ENCODE measurements around the gene SGMS1. TPM values are rescaled to one million over a fixed set of nuclear protein-coding genes. Genes with fewer than 3 reads are reported as not detected.

The SGMS1 gene
- total RNA-seq, 4 donors from 2014 or later: 64.3 to 132 (median 87.0) TPM

GRCh38 chr10:50395271-50395670 is 228.5 kb downstream of the SGMS1 start:
- 90% methylated on average over 1 of the region's 1 CpG for WGBS
- TF ChIP-seq CTCF (IDR thresholded peaks at IDR 0.05) (no peak), POLR2AphosphoS5 (IDR thresholded peaks at IDR 0.05) (peak in 1 of 2 donors; percentile 34), EP300 (IDR thresholded peaks at IDR 0.05) (no peak)
- DNase-seq (ENCODE audit: extremely low spot score): no peak

GRCh38 chr10:50394832-50395231 is 228.9 kb downstream of the SGMS1 start:
- WGBS: 73% methylated on average over 3 of the region's 3 CpGs
- intact Hi-C loops (cut with DNase I): no loop called here
- TF ChIP-seq EP300 (IDR thresholded peaks at IDR 0.05) (no peak), POLR2AphosphoS5 (IDR thresholded peaks at IDR 0.05) (no peak), CTCF (IDR thresholded peaks at IDR 0.05) (no peak), POLR2A (IDR thresholded peaks at IDR 0.05; ENCODE audit: low read depth) (no peak)
- Histone ChIP-seq H3K36me3 (no peaks in the 10 kb centered on the region), H3K27me3 (no peaks in the 10 kb centered on the region), H3K27ac (replicated peaks in 1 of 4) (no peak overlapping the region), H3K4me1 (peaks cover 12 to 24% (median 15%) of the 10 kb centered on the region in 4 donors), H3K4me3 (no peak overlapping the region), H3K9me3 (no peaks in the 10 kb centered on the region)
- DNase-seq (ENCODE audit: extremely low spot score): no peak

More at GRCh38 chr10:50395271-50395670, 228.5 kb downstream of the SGMS1 start:
- Histone ChIP-seq H3K4me1 (peaks cover 12 to 24% (median 15%) of the 10 kb centered on the region in 4 donors), H3K9me3 (no peaks in the 10 kb centered on the region), H3K36me3 (no peaks in the 10 kb centered on the region), H3K27ac (replicated peaks in 1 of 4) (no peak overlapping the region), H3K27me3 (no peaks in the 10 kb centered on the region), H3K4me3 (no peak overlapping the region)
- intact Hi-C loops (cut with DNase I): no loop called here

GRCh38 chr10:50393784-50394467 is 229.8 kb downstream of the SGMS1 start:
- peaks cover 12 to 24% (median 15%) of the 10 kb centered on the region in 4 donors for H3K4me1 ChIP-seq
- TF ChIP-seq POLR2AphosphoS5 (IDR thresholded peaks at IDR 0.05): no peak
- no peak for TF ChIP-seq CTCF (IDR thresholded peaks at IDR 0.05)
- TF ChIP-seq EP300 (IDR thresholded peaks at IDR 0.05): no peak
- no peak for TF ChIP-seq POLR2A (IDR thresholded peaks at IDR 0.05; ENCODE audit: low read depth)
- 87% methylated on average over 6 of the region's 6 CpGs for WGBS

GRCh38 chr10:50392966-50393718 is 230.6 kb downstream of the SGMS1 start:
- Histone ChIP-seq H3K4me3 (no peak overlapping the region), H3K27ac (replicated peaks in 1 of 4) (no peak overlapping the region), H3K36me3 (no peaks in the 10 kb centered on the region), H3K4me1 (peaks cover 6 to 19% (median 15%) of the 10 kb centered on the region in 4 donors), H3K27me3 (no peaks in the 10 kb centered on the region), H3K9me3 (no peaks in the 10 kb centered on the region)
- WGBS: 92% methylated on average over 6 of the region's 6 CpGs
- TF ChIP-seq CTCF (IDR thresholded peaks at IDR 0.05): no peak
- TF ChIP-seq POLR2A (IDR thresholded peaks at IDR 0.05; ENCODE audit: low read depth): no peak
- no peak for TF ChIP-seq POLR2AphosphoS5 (IDR thresholded peaks at IDR 0.05)
- no peak for TF ChIP-seq EP300 (IDR thresholded peaks at IDR 0.05)
- intact Hi-C loops (cut with DNase I): no loop called here
- DNase-seq (ENCODE audit: extremely low spot score): no peak

More at GRCh38 chr10:50393784-50394467, 229.8 kb downstream of the SGMS1 start:
- Histone ChIP-seq H3K27ac (replicated peaks in 1 of 4) (no peak overlapping the region), H3K36me3 (no peaks in the 10 kb centered on the region), H3K4me3 (no peak overlapping the region), H3K9me3 (no peaks in the 10 kb centered on the region), H3K27me3 (no peaks in the 10 kb centered on the region)
- intact Hi-C loops (cut with DNase I): no loop called here
- no peak for DNase-seq (ENCODE audit: extremely low spot score)
